GM23338 (cell line): ENCODE data around the gene OSBPL10. TPM values are rescaled to one million over a fixed set of nuclear protein-coding genes. Genes with fewer than 3 reads are reported as not detected.

Experiments used
- ATAC-seq: fragments of 200-7000 bp; cut with Tn5 transposase; 3 replicates; pipeline ENCODE4 v1.9.1; 2020
- DNase-seq: peaks from one replicate; pipeline ENCODE4 v3.0.0-alpha.2; 2015; ENCODE audit warnings: low spot score
- H2AFZ ChIP-seq: fragments of 200-600 bp; sonication (generic); 2 replicates; pipeline ENCODE4 v1.8.0; 2016; ENCODE audit warnings: antibody characterized with exemption, mild to moderate bottlenecking, moderate library complexity
- H3F3A ChIP-seq: fragments of 200-600 bp; sonication (generic); replicated peaks from 2 replicates; pipeline ENCODE4 v1.8.0; 2017; ENCODE audit warnings: antibody characterized with exemption, mixed run types, low read depth
- H3K27ac ChIP-seq: fragments of 200-600 bp; sonication (generic); 2 replicates; pipeline ENCODE4 v1.6.1; 2016; ENCODE audit warnings: low read depth
- H3K27me3 ChIP-seq: fragments of 200-600 bp; sonication (generic); 2 replicates; pipeline ENCODE4 v1.8.0; 2016; ENCODE audit warnings: mild to moderate bottlenecking, mixed run types, moderate library complexity; ENCODE audit not compliant: insufficient read depth
- H3K36me3 ChIP-seq: fragments of 200-600 bp; sonication (generic); 2 replicates; pipeline ENCODE4 v1.8.0; 2016; ENCODE audit warnings: mild to moderate bottlenecking; ENCODE audit not compliant: insufficient read depth
- H3K4me1 ChIP-seq: fragments of 200-600 bp; sonication (generic); 2 replicates; pipeline ENCODE4 v1.8.0; 2016; ENCODE audit warnings: mild to moderate bottlenecking, moderate library complexity; ENCODE audit not compliant: insufficient read depth
- H3K4me2 ChIP-seq: fragments of 200-600 bp; sonication (generic); 2 replicates; pipeline ENCODE4 v1.7.1; 2017; ENCODE audit warnings: mixed run types
- H3K4me3 ChIP-seq: fragments of 200-600 bp; sonication (generic); 2 replicates; pipeline ENCODE4 v1.6.1; 2016; ENCODE audit warnings: mixed run types
- H3K79me2 ChIP-seq: fragments of 200-600 bp; sonication (generic); replicated peaks from 2 replicates; pipeline ENCODE4 v1.8.0; 2017; ENCODE audit warnings: mild to moderate bottlenecking; ENCODE audit not compliant: insufficient read depth
- H3K9me2 ChIP-seq: fragments of 200-600 bp; sonication (generic); 2 replicates; pipeline ENCODE4 v1.8.0; 2017; ENCODE audit not compliant: insufficient read depth
- H4K20me1 ChIP-seq: fragments of 200-600 bp; sonication (generic); replicated peaks from 2 replicates; pipeline ENCODE4 v1.8.0; 2017; ENCODE audit warnings: mild to moderate bottlenecking; ENCODE audit not compliant: insufficient read depth
- H3K27ac Mint-ChIP-seq: 2 replicates; pipeline ENCODE4 v1.8.0; 2020; ENCODE audit warnings: inconsistent platforms, mild to moderate bottlenecking, moderate library complexity, mixed read lengths
- H3K27me3 Mint-ChIP-seq: 3 replicates; pipeline ENCODE4 v1.8.0; 2022; ENCODE audit warnings: low read depth, mild to moderate bottlenecking, moderate library complexity, mixed read lengths, inconsistent platforms; ENCODE audit not compliant: insufficient read depth, poor library complexity
- H3K36me3 Mint-ChIP-seq: 3 replicates; pipeline ENCODE4 v1.8.0; 2021; ENCODE audit warnings: low read depth, mild to moderate bottlenecking, inconsistent platforms, moderate library complexity, mixed read lengths
- H3K4me1 Mint-ChIP-seq: 3 replicates; pipeline ENCODE4 v1.8.0; 2020; ENCODE audit warnings: mild to moderate bottlenecking, inconsistent platforms, mixed read lengths
- H3K4me3 Mint-ChIP-seq: 3 replicates; pipeline ENCODE4 v1.8.0; 2021; ENCODE audit warnings: moderate library complexity, mild to moderate bottlenecking, inconsistent platforms, mixed read lengths
- H3K9me3 Mint-ChIP-seq: 3 replicates; pipeline ENCODE4 v1.8.0; 2020; ENCODE audit warnings: moderate library complexity, mild to moderate bottlenecking, inconsistent platforms, mixed read lengths
- CREB1 ChIP-seq: fragments of 250-450 bp; sonication (Bioruptor Pico); IDR thresholded peaks from 2 replicates; pipeline ENCODE4 v1.5.0; 2020; ENCODE audit warnings: low read depth, mild to moderate bottlenecking, moderate library complexity
- EZH2 ChIP-seq: fragments of 200-600 bp; sonication (generic); IDR thresholded peaks from one replicate; pipeline ENCODE4 v1.8.0; 2017; ENCODE audit warnings: antibody characterized with exemption, mild to moderate bottlenecking, low read depth; ENCODE audit not compliant: unreplicated experiment
- EZH2phosphoT487 ChIP-seq: fragments of 200-600 bp; sonication (generic); IDR thresholded peaks from one replicate; pipeline ENCODE4 v1.8.1; 2018; ENCODE audit warnings: antibody characterized with exemption; ENCODE audit not compliant: unreplicated experiment
- JUNB ChIP-seq: IDR thresholded peaks from one replicate; pipeline ENCODE4 v1.6.1; 2016; ENCODE audit warnings: antibody characterized with exemption; ENCODE audit not compliant: unreplicated experiment
- NANOG ChIP-seq: IDR thresholded peaks from 2 replicates; pipeline ENCODE4 v1.6.1; 2016; ENCODE audit warnings: antibody characterized with exemption, borderline replicate concordance
- POLR2AphosphoS5 ChIP-seq: IDR thresholded peaks from 2 replicates; pipeline ENCODE4 v1.6.1; 2016; ENCODE audit warnings: antibody characterized with exemption, low read depth
- STAT1 ChIP-seq: IDR thresholded peaks from one replicate; pipeline ENCODE4 v1.6.1; 2016; ENCODE audit warnings: antibody characterized with exemption; ENCODE audit not compliant: unreplicated experiment
- ZNF114 ChIP-seq: fragments of 250-450 bp; sonication (Bioruptor Pico); IDR thresholded peaks from 2 replicates; pipeline ENCODE4 v1.5.0; 2020; ENCODE audit warnings: mild to moderate bottlenecking, moderate library complexity
- ZNF331 ChIP-seq: fragments of 250-450 bp; sonication (Bioruptor Pico); IDR thresholded peaks from 2 replicates; pipeline ENCODE4 v1.5.0; 2020; ENCODE audit warnings: low read depth, mild to moderate bottlenecking, moderate library complexity
- polyA plus RNA-seq: library from polyadenylated mRNA; unstranded; fragments of >200 nt; fragmentation: Nextera tagmentation; extraction: Ambion mirVana; gene quantifications from 2 replicates; pipeline ENCODE4 v1.2.1, GENCODE V29; 2016
- total RNA-seq: library from RNA; depleted of rRNA; stranded (reverse); fragments of >200 nt; shearing (Covaris generic); gene quantifications from 2 replicates; pipeline ENCODE4 v1.2.3, GENCODE V29; 2014
- TF ChIP-seq, protein P1 (sequence below), 2 experiments: fragments of 200-600 bp in 1 of 2; sonication (generic) in 1 of 2; conservative IDR thresholded peaks; 2 replicates each; pipeline versions ENCODE4 v1.5.1 to v1.6.1; 2016 to 2017; ENCODE audit warnings: antibody characterized with exemption in 2 of 2, low read depth in 2 of 2, mild to moderate bottlenecking in 2 of 2, moderate library complexity in 1 of 2
- TF ChIP-seq, protein P2 (sequence below): IDR thresholded peaks from 2 replicates; pipeline ENCODE4 v1.6.1; 2016; ENCODE audit warnings: antibody characterized with exemption
- TF ChIP-seq, protein P3 (sequence below): IDR thresholded peaks from one replicate; pipeline ENCODE4 v1.6.1; 2018; ENCODE audit warnings: antibody characterized with exemption; ENCODE audit not compliant: unreplicated experiment
- TF ChIP-seq, protein P4 (sequence below): fragments of 250-450 bp; sonication (Bioruptor Pico); IDR thresholded peaks from 2 replicates; pipeline ENCODE4 v1.5.0; 2020; ENCODE audit warnings: mild to moderate bottlenecking, moderate library complexity

OSBPL10 gene
- total and polyA plus RNA-seq, 2 experiments from 2014 or later, result 23.8 to 149 TPM

DNA sequence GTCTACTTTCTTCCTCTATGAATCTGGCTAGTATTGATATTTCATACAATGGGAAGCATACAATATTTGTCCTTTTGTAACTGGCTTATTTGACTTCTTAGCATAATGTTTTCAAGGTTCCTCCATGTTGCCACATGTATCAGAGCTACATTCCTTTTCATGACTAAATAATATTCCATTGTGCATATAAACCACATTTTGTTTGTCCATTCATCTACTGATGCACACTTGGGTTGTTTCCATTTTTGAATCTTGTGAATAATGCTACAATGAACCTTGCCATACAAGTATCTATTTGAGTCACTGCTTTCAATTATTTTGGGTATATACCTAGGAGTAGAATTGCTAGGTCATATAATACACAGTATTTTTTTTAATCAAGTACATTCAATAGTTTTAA, 38.0 kb downstream of the OSBPL10 start:
- Mint-ChIP-seq H3K4me1 (peaks cover 35% of the 10 kb centered on the region), H3K27ac (no peak overlapping the region), H3K36me3 (peaks cover 7% of the 10 kb centered on the region), H3K4me3 (no peak overlapping the region), H3K9me3 (no peaks in the 10 kb centered on the region), H3K27me3 (peaks cover 5% of the 10 kb centered on the region)
- Histone ChIP-seq H3K27ac (no peak overlapping the region), H3K36me3 (no peaks in the 10 kb centered on the region), H4K20me1 (0 out of 2 replicates have a peak, but pooled peaks cover 3% of the 10 kb centered on the region), H3K9me2 (0 out of 2 replicates have a peak, but pooled peaks cover 5% of the 10 kb centered on the region), H3K4me2 (no peak overlapping the region), H3K79me2 (peaks cover 100% of the 10 kb centered on the region), H3K4me1 (peaks cover 34% of the 10 kb centered on the region), H3K4me3 (no peak overlapping the region), H3K27me3 (no peaks in the 10 kb centered on the region), H3F3A (no peaks in the 10 kb centered on the region), H2AFZ (no peak overlapping the region)
- TF ChIP-seq CREB1 (CRISPR knock-in tag) (no peak), JUNB (no peak), STAT1 (no peak), ZNF114 (CRISPR knock-in tag) (no peak), ZNF331 (CRISPR knock-in tag) (no peak), NANOG (no peak), EZH2phosphoT487 (no peak), POLR2AphosphoS5 (no peak), EZH2 (no peak)
- TF ChIP-seq, protein P1, sequence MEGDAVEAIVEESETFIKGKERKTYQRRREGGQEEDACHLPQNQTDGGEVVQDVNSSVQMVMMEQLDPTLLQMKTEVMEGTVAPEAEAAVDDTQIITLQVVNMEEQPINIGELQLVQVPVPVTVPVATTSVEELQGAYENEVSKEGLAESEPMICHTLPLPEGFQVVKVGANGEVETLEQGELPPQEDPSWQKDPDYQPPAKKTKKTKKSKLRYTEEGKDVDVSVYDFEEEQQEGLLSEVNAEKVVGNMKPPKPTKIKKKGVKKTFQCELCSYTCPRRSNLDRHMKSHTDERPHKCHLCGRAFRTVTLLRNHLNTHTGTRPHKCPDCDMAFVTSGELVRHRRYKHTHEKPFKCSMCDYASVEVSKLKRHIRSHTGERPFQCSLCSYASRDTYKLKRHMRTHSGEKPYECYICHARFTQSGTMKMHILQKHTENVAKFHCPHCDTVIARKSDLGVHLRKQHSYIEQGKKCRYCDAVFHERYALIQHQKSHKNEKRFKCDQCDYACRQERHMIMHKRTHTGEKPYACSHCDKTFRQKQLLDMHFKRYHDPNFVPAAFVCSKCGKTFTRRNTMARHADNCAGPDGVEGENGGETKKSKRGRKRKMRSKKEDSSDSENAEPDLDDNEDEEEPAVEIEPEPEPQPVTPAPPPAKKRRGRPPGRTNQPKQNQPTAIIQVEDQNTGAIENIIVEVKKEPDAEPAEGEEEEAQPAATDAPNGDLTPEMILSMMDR (conservative IDR thresholded peaks at IDR 0.05; ENCODE audit: low read depth in 2 of 2), result no peak
- TF ChIP-seq, protein P2, sequence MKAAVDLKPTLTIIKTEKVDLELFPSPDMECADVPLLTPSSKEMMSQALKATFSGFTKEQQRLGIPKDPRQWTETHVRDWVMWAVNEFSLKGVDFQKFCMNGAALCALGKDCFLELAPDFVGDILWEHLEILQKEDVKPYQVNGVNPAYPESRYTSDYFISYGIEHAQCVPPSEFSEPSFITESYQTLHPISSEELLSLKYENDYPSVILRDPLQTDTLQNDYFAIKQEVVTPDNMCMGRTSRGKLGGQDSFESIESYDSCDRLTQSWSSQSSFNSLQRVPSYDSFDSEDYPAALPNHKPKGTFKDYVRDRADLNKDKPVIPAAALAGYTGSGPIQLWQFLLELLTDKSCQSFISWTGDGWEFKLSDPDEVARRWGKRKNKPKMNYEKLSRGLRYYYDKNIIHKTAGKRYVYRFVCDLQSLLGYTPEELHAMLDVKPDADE, result no peak
- TF ChIP-seq, protein P3, sequence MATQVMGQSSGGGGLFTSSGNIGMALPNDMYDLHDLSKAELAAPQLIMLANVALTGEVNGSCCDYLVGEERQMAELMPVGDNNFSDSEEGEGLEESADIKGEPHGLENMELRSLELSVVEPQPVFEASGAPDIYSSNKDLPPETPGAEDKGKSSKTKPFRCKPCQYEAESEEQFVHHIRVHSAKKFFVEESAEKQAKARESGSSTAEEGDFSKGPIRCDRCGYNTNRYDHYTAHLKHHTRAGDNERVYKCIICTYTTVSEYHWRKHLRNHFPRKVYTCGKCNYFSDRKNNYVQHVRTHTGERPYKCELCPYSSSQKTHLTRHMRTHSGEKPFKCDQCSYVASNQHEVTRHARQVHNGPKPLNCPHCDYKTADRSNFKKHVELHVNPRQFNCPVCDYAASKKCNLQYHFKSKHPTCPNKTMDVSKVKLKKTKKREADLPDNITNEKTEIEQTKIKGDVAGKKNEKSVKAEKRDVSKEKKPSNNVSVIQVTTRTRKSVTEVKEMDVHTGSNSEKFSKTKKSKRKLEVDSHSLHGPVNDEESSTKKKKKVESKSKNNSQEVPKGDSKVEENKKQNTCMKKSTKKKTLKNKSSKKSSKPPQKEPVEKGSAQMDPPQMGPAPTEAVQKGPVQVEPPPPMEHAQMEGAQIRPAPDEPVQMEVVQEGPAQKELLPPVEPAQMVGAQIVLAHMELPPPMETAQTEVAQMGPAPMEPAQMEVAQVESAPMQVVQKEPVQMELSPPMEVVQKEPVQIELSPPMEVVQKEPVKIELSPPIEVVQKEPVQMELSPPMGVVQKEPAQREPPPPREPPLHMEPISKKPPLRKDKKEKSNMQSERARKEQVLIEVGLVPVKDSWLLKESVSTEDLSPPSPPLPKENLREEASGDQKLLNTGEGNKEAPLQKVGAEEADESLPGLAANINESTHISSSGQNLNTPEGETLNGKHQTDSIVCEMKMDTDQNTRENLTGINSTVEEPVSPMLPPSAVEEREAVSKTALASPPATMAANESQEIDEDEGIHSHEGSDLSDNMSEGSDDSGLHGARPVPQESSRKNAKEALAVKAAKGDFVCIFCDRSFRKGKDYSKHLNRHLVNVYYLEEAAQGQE, result no peak
- TF ChIP-seq, protein P4, sequence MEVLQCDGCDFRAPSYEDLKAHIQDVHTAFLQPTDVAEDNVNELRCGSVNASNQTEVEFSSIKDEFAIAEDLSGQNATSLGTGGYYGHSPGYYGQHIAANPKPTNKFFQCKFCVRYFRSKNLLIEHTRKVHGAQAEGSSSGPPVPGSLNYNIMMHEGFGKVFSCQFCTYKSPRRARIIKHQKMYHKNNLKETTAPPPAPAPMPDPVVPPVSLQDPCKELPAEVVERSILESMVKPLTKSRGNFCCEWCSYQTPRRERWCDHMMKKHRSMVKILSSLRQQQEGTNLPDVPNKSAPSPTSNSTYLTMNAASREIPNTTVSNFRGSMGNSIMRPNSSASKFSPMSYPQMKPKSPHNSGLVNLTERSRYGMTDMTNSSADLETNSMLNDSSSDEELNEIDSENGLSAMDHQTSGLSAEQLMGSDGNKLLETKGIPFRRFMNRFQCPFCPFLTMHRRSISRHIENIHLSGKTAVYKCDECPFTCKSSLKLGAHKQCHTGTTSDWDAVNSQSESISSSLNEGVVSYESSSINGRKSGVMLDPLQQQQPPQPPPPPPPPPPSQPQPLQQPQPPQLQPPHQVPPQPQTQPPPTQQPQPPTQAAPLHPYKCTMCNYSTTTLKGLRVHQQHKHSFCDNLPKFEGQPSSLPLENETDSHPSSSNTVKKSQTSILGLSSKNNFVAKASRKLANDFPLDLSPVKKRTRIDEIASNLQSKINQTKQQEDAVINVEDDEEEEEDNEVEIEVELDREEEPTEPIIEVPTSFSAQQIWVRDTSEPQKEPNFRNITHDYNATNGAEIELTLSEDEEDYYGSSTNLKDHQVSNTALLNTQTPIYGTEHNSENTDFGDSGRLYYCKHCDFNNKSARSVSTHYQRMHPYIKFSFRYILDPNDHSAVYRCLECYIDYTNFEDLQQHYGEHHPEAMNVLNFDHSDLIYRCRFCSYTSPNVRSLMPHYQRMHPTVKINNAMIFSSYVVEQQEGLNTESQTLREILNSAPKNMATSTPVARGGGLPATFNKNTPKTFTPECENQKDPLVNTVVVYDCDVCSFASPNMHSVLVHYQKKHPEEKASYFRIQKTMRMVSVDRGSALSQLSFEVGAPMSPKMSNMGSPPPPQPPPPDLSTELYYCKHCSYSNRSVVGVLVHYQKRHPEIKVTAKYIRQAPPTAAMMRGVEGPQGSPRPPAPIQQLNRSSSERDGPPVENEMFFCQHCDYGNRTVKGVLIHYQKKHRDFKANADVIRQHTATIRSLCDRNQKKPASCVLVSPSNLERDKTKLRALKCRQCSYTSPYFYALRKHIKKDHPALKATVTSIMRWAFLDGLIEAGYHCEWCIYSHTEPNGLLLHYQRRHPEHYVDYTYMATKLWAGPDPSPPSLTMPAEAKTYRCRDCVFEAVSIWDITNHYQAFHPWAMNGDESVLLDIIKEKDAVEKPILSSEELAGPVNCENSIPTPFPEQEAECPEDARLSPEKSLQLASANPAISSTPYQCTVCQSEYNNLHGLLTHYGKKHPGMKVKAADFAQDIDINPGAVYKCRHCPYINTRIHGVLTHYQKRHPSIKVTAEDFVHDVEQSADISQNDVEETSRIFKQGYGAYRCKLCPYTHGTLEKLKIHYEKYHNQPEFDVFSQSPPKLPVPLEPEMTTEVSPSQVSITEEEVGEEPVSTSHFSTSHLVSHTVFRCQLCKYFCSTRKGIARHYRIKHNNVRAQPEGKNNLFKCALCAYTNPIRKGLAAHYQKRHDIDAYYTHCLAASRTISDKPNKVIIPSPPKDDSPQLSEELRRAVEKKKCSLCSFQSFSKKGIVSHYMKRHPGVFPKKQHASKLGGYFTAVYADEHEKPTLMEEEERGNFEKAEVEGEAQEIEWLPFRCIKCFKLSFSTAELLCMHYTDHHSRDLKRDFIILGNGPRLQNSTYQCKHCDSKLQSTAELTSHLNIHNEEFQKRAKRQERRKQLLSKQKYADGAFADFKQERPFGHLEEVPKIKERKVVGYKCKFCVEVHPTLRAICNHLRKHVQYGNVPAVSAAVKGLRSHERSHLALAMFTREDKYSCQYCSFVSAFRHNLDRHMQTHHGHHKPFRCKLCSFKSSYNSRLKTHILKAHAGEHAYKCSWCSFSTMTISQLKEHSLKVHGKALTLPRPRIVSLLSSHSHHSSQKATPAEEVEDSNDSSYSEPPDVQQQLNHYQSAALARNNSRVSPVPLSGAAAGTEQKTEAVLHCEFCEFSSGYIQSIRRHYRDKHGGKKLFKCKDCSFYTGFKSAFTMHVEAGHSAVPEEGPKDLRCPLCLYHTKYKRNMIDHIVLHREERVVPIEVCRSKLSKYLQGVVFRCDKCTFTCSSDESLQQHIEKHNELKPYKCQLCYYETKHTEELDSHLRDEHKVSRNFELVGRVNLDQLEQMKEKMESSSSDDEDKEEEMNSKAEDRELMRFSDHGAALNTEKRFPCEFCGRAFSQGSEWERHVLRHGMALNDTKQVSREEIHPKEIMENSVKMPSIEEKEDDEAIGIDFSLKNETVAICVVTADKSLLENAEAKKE (CRISPR knock-in tag), result no peak
- ATAC-seq, result no peak
- DNase-seq, result no peak
